ENCODE data around the gene CAMK2A. TPM values are rescaled to one million over a fixed set of nuclear protein-coding genes. Genes with fewer than 3 reads are reported as not detected.

The CAMK2A gene
- total RNA-seq, 1 donor from 2014 or later = 1.2 TPM

DNA sequence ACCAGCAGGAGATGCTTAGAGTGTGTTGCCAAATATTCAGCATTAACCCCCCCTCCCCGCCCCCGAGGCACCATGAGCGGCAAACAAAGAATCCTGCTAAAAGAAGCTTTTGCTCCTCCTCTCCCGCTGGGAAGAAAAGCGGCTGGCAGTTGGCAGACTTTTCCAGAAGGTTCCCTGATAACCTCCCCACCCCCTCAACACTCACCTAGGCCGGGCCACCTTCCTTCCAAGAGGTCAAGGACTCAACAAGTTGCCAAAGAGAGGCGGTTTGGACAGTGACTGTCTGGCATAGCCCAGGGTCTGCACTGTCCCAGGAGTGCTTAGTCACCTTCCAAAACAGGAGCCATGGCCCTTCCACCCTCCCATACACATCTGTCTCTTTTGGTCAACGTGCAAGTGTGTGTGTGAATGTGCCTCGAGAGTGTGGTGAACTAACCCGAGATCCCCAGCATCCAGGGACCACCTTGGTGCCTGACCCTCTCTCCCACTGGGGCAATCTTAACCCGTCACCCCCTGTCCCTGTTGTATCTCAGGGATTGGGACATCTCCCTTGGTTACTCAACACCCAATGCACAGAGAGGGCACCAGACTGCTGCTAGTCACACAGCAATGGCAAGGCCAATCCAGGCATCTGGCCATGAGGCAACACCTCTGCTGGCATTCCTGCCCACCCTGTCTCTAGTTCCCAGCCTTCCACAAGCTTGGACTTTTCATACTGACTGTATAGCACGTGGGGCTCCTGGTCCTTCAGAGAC, 18.9 kb downstream of the CAMK2A start:
- DNase-seq (ENCODE audit: low read depth) = no peak
- Histone ChIP-seq H4K20me1 (ENCODE audit: insufficient read depth, low read length) (no peaks in the 10 kb centered on the region), H3K79me2 (ENCODE audit: insufficient read depth, low read length) (no peaks in the 10 kb centered on the region), H3K9ac (ENCODE audit: low read length) (no peak overlapping the region), H3K4me2 (ENCODE audit: low read length) (no peak overlapping the region), H3K4me1 (ENCODE audit: insufficient read depth, low read length) (no peaks in the 10 kb centered on the region), H3K9me3 (ENCODE audit: insufficient read depth, low read depth, low read length) (no peaks in the 10 kb centered on the region), H2AFZ (ENCODE audit: low read depth, low read length) (no peak overlapping the region), H3K4me3 (ENCODE audit: insufficient read depth, low read depth, low read length) (no peak overlapping the region), H3K27me3 (ENCODE audit: insufficient read depth, low read length) (no peaks in the 10 kb centered on the region), H3K27ac (ENCODE audit: low read depth, low read length) (no peak overlapping the region), H3K36me3 (ENCODE audit: insufficient read depth, low read length) (no peaks in the 10 kb centered on the region)
- Mint-ChIP-seq H3K27ac (ENCODE audit: unreplicated experiment) (no peak overlapping the region), H3K4me1 (ENCODE audit: low read depth, unreplicated experiment) (peaks cover 9% of the 10 kb centered on the region), H3K36me3 (ENCODE audit: low read depth, unreplicated experiment) (no peaks in the 10 kb centered on the region), H3K9me3 (ENCODE audit: unreplicated experiment) (no peaks in the 10 kb centered on the region), H3K27me3 (ENCODE audit: low read depth, unreplicated experiment) (peaks cover 10% of the 10 kb centered on the region), H3K4me3 (ENCODE audit: unreplicated experiment) (no peak overlapping the region)
- TF ChIP-seq, protein P1, sequence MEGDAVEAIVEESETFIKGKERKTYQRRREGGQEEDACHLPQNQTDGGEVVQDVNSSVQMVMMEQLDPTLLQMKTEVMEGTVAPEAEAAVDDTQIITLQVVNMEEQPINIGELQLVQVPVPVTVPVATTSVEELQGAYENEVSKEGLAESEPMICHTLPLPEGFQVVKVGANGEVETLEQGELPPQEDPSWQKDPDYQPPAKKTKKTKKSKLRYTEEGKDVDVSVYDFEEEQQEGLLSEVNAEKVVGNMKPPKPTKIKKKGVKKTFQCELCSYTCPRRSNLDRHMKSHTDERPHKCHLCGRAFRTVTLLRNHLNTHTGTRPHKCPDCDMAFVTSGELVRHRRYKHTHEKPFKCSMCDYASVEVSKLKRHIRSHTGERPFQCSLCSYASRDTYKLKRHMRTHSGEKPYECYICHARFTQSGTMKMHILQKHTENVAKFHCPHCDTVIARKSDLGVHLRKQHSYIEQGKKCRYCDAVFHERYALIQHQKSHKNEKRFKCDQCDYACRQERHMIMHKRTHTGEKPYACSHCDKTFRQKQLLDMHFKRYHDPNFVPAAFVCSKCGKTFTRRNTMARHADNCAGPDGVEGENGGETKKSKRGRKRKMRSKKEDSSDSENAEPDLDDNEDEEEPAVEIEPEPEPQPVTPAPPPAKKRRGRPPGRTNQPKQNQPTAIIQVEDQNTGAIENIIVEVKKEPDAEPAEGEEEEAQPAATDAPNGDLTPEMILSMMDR (IDR thresholded peaks at IDR 0.05; ENCODE audit: insufficient read depth, low read depth, low read length) = no peak
- TF ChIP-seq EZH2 (IDR thresholded peaks at IDR 0.05; ENCODE audit: insufficient read depth, low read length) = no peak
- no peak for FAIRE-seq

DNA sequence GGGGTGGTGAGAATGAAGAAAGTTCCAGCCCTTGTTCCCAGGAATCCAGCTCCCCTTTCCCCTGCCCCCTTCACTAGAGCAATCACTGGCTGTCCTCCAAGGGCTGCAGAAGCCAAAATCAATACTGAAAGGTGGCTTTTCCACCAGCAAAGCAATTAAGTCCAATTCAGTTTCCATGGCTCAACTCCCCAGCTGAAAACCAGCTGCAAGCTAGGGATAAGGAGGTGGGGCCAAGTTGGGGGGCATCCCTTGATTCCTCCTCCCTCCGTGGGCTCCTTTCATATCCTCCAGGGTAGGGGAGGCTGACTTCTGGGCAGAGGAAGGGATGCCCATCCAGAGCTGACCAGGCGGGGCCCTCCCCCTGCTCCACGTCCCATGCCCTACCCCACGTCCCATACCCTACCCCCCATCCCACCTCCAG, 22.7 kb downstream of the CAMK2A start:
- no peaks in the 10 kb centered on the region for H4K20me1 ChIP-seq (ENCODE audit: insufficient read depth, low read length)
- H3K9me3 ChIP-seq (ENCODE audit: insufficient read depth, low read depth, low read length) = no peaks in the 10 kb centered on the region
- peaks cover 18% of the 10 kb centered on the region for H3K4me1 ChIP-seq (ENCODE audit: insufficient read depth, low read length)
- no peaks in the 10 kb centered on the region for H3K36me3 Mint-ChIP-seq (ENCODE audit: low read depth, unreplicated experiment)
- peaks cover 10% of the 10 kb centered on the region for H3K27me3 Mint-ChIP-seq (ENCODE audit: low read depth, unreplicated experiment)
- no peak overlapping the region for H3K4me3 Mint-ChIP-seq (ENCODE audit: unreplicated experiment)
- H3K36me3 ChIP-seq (ENCODE audit: insufficient read depth, low read length) = no peaks in the 10 kb centered on the region
- no peaks in the 10 kb centered on the region for H3K27me3 ChIP-seq (ENCODE audit: insufficient read depth, low read length)
- no peak overlapping the region for H3K4me3 ChIP-seq (ENCODE audit: insufficient read depth, low read depth, low read length)
- H3K9me3 Mint-ChIP-seq (ENCODE audit: unreplicated experiment) = no peaks in the 10 kb centered on the region
- no peaks in the 10 kb centered on the region for H3K79me2 ChIP-seq (ENCODE audit: insufficient read depth, low read length)
- no peak for FAIRE-seq
- H3K4me1 Mint-ChIP-seq (ENCODE audit: low read depth, unreplicated experiment) = peaks cover 25% of the 10 kb centered on the region
- H3K9ac ChIP-seq (ENCODE audit: low read length) = no peak overlapping the region
- H2AFZ ChIP-seq (ENCODE audit: low read depth, low read length) = no peak overlapping the region
- H3K4me2 ChIP-seq (ENCODE audit: low read length) = no peak overlapping the region
- H3K27ac Mint-ChIP-seq (ENCODE audit: unreplicated experiment) = no peak overlapping the region
- TF ChIP-seq EZH2 (IDR thresholded peaks at IDR 0.05; ENCODE audit: insufficient read depth, low read length) = no peak
- TF ChIP-seq, protein P1 (IDR thresholded peaks at IDR 0.05; ENCODE audit: insufficient read depth, low read depth, low read length) = no peak
- H3K27ac ChIP-seq (ENCODE audit: low read depth, low read length) = no peak overlapping the region
- DNase-seq (ENCODE audit: low read depth) = no peak

DNA sequence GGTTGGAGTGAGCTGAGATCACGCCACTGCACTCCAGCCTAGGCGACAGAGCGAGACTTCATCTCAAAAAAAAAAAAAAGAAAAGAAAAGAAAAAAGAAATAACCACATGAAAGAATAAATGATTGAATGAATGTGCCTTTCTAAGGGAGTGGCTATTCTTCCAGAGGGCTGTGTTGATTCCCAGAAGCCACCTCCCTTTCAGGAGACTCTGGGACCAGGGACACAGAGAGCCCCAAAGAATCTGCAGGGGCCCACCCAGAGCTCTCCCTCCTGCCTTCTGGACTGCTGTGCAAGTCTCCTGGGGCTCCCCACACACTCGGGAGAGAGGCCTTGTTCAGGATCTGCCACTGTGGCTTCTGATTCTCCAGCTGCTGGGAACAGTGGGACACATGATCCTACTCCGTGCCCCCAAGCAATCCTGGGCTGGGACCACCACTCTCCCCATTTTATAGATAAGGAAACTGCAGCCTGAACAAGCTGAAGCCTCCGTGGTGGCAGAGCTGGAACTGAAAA, 23.6 kb downstream of the CAMK2A start:
- no peak overlapping the region for H3K27ac ChIP-seq (ENCODE audit: low read depth, low read length)
- no peaks in the 10 kb centered on the region for H3K36me3 ChIP-seq (ENCODE audit: insufficient read depth, low read length)
- H2AFZ ChIP-seq (ENCODE audit: low read depth, low read length) = no peak overlapping the region
- Mint-ChIP-seq H3K9me3 (ENCODE audit: unreplicated experiment) (no peaks in the 10 kb centered on the region), H3K36me3 (ENCODE audit: low read depth, unreplicated experiment) (no peaks in the 10 kb centered on the region), H3K27ac (ENCODE audit: unreplicated experiment) (no peak overlapping the region), H3K4me3 (ENCODE audit: unreplicated experiment) (no peak overlapping the region), H3K27me3 (ENCODE audit: low read depth, unreplicated experiment) (peaks cover 5% of the 10 kb centered on the region), H3K4me1 (ENCODE audit: low read depth, unreplicated experiment) (peaks cover 31% of the 10 kb centered on the region)
- no peaks in the 10 kb centered on the region for H4K20me1 ChIP-seq (ENCODE audit: insufficient read depth, low read length)
- no peak overlapping the region for H3K4me3 ChIP-seq (ENCODE audit: insufficient read depth, low read depth, low read length)
- H3K4me1 ChIP-seq (ENCODE audit: insufficient read depth, low read length) = peaks cover 22% of the 10 kb centered on the region
- DNase-seq (ENCODE audit: low read depth) (no peak), FAIRE-seq (no peak)
- TF ChIP-seq EZH2 (IDR thresholded peaks at IDR 0.05; ENCODE audit: insufficient read depth, low read length) = no peak
- TF ChIP-seq, protein P1 (IDR thresholded peaks at IDR 0.05; ENCODE audit: insufficient read depth, low read depth, low read length) = no peak
- no peak overlapping the region for H3K4me2 ChIP-seq (ENCODE audit: low read length)
- no peaks in the 10 kb centered on the region for H3K79me2 ChIP-seq (ENCODE audit: insufficient read depth, low read length)
- no peaks in the 10 kb centered on the region for H3K9me3 ChIP-seq (ENCODE audit: insufficient read depth, low read depth, low read length)
- no peak overlapping the region for H3K9ac ChIP-seq (ENCODE audit: low read length)
- no peaks in the 10 kb centered on the region for H3K27me3 ChIP-seq (ENCODE audit: insufficient read depth, low read length)
